ENCODE data around the gene SFI1. TPM values are rescaled to one million over a fixed set of nuclear protein-coding genes. Genes with fewer than 3 reads are reported as not detected.

Gene SFI1
- total and polyA plus RNA-seq, 4 donors, result 3.1 to 16.2 (median 7.4) TPM

- TF ChIP-seq ZBTB33 (IDR thresholded peaks at IDR 0.05), result no peak
- TF ChIP-seq, protein P1, sequence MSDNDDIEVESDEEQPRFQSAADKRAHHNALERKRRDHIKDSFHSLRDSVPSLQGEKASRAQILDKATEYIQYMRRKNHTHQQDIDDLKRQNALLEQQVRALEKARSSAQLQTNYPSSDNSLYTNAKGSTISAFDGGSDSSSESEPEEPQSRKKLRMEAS (IDR thresholded peaks at IDR 0.05), result no peak
- TF ChIP-seq RAD21 (IDR thresholded peaks at IDR 0.05), result no peak
- TF ChIP-seq NR2F2 (IDR thresholded peaks at IDR 0.05), result no peak
- TF ChIP-seq, protein P2, sequence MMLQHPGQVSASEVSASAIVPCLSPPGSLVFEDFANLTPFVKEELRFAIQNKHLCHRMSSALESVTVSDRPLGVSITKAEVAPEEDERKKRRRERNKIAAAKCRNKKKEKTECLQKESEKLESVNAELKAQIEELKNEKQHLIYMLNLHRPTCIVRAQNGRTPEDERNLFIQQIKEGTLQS (IDR thresholded peaks at IDR 0.05), result no peak
Measured at GRCh38 chr22:31501738-31502137, 5.4 kb downstream of the SFI1 start (continued).

DNA sequence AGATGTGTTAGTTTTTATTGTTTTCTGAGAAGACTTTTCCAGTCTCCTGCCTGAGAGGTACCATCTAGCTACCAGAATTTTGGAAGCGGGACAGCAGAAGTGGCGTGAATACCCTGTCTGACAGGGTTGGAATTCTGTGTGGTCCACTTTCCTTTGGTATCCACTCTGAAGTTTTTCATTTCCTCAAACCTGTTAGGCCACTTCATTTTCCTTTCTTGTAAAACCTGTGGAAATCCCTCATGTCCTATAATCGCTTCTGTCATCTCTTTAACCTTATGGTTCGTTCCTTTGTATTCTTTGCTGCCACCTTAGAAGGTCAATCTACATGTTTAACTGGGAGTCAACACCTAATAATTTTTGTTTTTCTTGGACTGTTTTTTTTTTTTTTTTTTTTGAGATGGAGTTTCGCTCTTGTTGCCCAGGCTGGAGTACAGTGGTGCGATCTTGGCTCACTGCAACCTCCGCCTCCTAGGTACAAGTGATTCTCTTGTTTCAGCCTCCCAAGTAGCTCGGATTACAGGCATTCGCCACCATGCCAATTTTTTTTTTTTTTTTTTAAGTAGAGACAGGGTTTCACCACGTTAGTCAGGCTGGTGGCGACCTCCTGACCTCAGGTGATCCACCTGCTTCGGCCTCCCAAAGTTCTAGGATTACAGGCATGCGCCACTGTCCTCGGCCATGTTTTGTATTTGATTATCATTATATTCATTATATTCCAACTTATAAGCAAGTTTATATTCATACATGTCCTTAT lies 7.1 kb downstream of the SFI1 start:
- H3K27me3 ChIP-seq (ENCODE audit: control insufficient read depth in 4 of 4, insufficient read depth in 4 of 4, low read length in 3 of 4), result no peaks in the 10 kb centered on the region
- no peaks in the 10 kb centered on the region for H3K9me3 ChIP-seq (ENCODE audit: control insufficient read depth in 4 of 4, low read length in 3 of 4)
- H3K4me3 ChIP-seq (ENCODE audit: low read depth in 1 of 3, low read length in 3 of 3), result no peak overlapping the region
- no peaks in the 10 kb centered on the region for H3K36me3 ChIP-seq (ENCODE audit: control insufficient read depth in 4 of 4, insufficient read depth in 3 of 4, low read depth in 1 of 4, low read length in 3 of 4)
- H3K9ac ChIP-seq (ENCODE audit: low read depth in 1 of 2, low read length in 2 of 2), result no peak overlapping the region
- TF ChIP-seq NR2F2 (IDR thresholded peaks at IDR 0.05) (no peak), GABPA (IDR thresholded peaks at IDR 0.05 in 1 of 2, conservative IDR thresholded peaks at IDR 0.05 in 1 of 2) (no peak), YY1 (IDR thresholded peaks at IDR 0.05) (no peak), FOXA1 (IDR thresholded peaks at IDR 0.05) (no peak), TAF1 (conservative IDR thresholded peaks at IDR 0.05) (no peak), EGR1 (IDR thresholded peaks at IDR 0.05; ENCODE audit: low read depth in 2 of 2) (no peak), ZBTB33 (IDR thresholded peaks at IDR 0.05) (no peak), RAD21 (IDR thresholded peaks at IDR 0.05) (no peak)
- TF ChIP-seq, protein P2 (IDR thresholded peaks at IDR 0.05), result no peak
- TF ChIP-seq, protein P1 (IDR thresholded peaks at IDR 0.05), result no peak
- no peak overlapping the region for H3K27ac ChIP-seq (ENCODE audit: low read depth in 1 of 2, low read length in 2 of 2)
- no peak for DNase-seq (ENCODE audit: low spot score)
- no peaks in the 10 kb centered on the region for H3K4me1 ChIP-seq (ENCODE audit: control insufficient read depth in 4 of 4, insufficient read depth in 4 of 4, low read length in 3 of 4)
- WGBS, result 93% methylated on average over 14 of the region's 14 CpGs

GRCh38 chr22:31504282-31504681 lies 7.9 kb downstream of the SFI1 start:
- 86% methylated on average over 4 of the region's 4 CpGs for WGBS
- no peak overlapping the region for H3K9ac ChIP-seq (ENCODE audit: low read depth in 1 of 2, low read length in 2 of 2)
- no peak for TF ChIP-seq RXRA (IDR thresholded peaks at IDR 0.05)
- TF ChIP-seq, protein P2 (IDR thresholded peaks at IDR 0.05), result no peak
- no peak for TF ChIP-seq NR2F2 (IDR thresholded peaks at IDR 0.05)
- TF ChIP-seq RAD21 (IDR thresholded peaks at IDR 0.05), result no peak
- TF ChIP-seq SP1 (IDR thresholded peaks at IDR 0.05), result no peak
- TF ChIP-seq EGR1 (IDR thresholded peaks at IDR 0.05; ENCODE audit: low read depth in 2 of 2), result no peak
- TF ChIP-seq TAF1 (conservative IDR thresholded peaks at IDR 0.05), result no peak
- no peak for TF ChIP-seq YY1 (IDR thresholded peaks at IDR 0.05)
- TF ChIP-seq FOXA1 (IDR thresholded peaks at IDR 0.05), result no peak
- TF ChIP-seq GABPA (IDR thresholded peaks at IDR 0.05 in 1 of 2, conservative IDR thresholded peaks at IDR 0.05 in 1 of 2), result no peak
- no peak for TF ChIP-seq FOXA2 (IDR thresholded peaks at IDR 0.05)
- TF ChIP-seq, protein P1 (IDR thresholded peaks at IDR 0.05), result no peak
- TF ChIP-seq, protein P3, sequence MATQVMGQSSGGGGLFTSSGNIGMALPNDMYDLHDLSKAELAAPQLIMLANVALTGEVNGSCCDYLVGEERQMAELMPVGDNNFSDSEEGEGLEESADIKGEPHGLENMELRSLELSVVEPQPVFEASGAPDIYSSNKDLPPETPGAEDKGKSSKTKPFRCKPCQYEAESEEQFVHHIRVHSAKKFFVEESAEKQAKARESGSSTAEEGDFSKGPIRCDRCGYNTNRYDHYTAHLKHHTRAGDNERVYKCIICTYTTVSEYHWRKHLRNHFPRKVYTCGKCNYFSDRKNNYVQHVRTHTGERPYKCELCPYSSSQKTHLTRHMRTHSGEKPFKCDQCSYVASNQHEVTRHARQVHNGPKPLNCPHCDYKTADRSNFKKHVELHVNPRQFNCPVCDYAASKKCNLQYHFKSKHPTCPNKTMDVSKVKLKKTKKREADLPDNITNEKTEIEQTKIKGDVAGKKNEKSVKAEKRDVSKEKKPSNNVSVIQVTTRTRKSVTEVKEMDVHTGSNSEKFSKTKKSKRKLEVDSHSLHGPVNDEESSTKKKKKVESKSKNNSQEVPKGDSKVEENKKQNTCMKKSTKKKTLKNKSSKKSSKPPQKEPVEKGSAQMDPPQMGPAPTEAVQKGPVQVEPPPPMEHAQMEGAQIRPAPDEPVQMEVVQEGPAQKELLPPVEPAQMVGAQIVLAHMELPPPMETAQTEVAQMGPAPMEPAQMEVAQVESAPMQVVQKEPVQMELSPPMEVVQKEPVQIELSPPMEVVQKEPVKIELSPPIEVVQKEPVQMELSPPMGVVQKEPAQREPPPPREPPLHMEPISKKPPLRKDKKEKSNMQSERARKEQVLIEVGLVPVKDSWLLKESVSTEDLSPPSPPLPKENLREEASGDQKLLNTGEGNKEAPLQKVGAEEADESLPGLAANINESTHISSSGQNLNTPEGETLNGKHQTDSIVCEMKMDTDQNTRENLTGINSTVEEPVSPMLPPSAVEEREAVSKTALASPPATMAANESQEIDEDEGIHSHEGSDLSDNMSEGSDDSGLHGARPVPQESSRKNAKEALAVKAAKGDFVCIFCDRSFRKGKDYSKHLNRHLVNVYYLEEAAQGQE (IDR thresholded peaks at IDR 0.05), result no peak
- no peak for TF ChIP-seq HNF4A (conservative IDR thresholded peaks at IDR 0.05)
- no peak for TF ChIP-seq HNF4G (IDR thresholded peaks at IDR 0.05)
- H3K36me3 ChIP-seq (ENCODE audit: control insufficient read depth in 4 of 4, insufficient read depth in 3 of 4, low read depth in 1 of 4, low read length in 3 of 4), result no peaks in the 10 kb centered on the region
- H3K4me3 ChIP-seq (ENCODE audit: low read depth in 1 of 3, low read length in 3 of 3), result no peak overlapping the region
- no peaks in the 10 kb centered on the region for H3K27me3 ChIP-seq (ENCODE audit: control insufficient read depth in 4 of 4, insufficient read depth in 4 of 4, low read length in 3 of 4)
- H3K4me1 ChIP-seq (ENCODE audit: control insufficient read depth in 4 of 4, insufficient read depth in 4 of 4, low read length in 3 of 4), result no peaks in the 10 kb centered on the region
- DNase-seq (ENCODE audit: low spot score), result no peak
- no peak overlapping the region for H3K27ac ChIP-seq (ENCODE audit: low read depth in 1 of 2, low read length in 2 of 2)
- no peaks in the 10 kb centered on the region for H3K9me3 ChIP-seq (ENCODE audit: control insufficient read depth in 4 of 4, low read length in 3 of 4)

Measured in liver (tissue), 9 donors.